ENCODE results near the gene PEX5L. TPM values are rescaled to one million over a fixed set of nuclear protein-coding genes. Genes with fewer than 3 reads are reported as not detected.
A peak's percentile ranks its signal among the peaks of the same experiment; 100 is the strongest.
"Not testable (repeated sequence)": the region's sequence is repeated elsewhere in the genome, so short reads cannot be mapped to it uniquely, and the experiment has no call there.

PEX5L gene
- total and polyA plus RNA-seq, 5 donors, result 0.20 to 1.4 (median 0.58) TPM

GRCh38 chr3:180062771-180063170, 26.0 kb upstream of the PEX5L start:
- H3K4me1 ChIP-seq (ENCODE audit: control insufficient read depth, insufficient read depth, low read length), result no peaks in the 10 kb centered on the region
- ATAC-seq (no peak), DNase-seq (no peak)
- H3K4me3 ChIP-seq (ENCODE audit: low read length), result no peak overlapping the region
- intact Hi-C loops (cut with DNase I), result no loop called here
- 66% methylated on average over 1 of the region's 1 CpG for WGBS
- H3K27me3 ChIP-seq (ENCODE audit: control insufficient read depth, insufficient read depth), result no peaks in the 10 kb centered on the region
- no peak overlapping the region for H3K27ac ChIP-seq (ENCODE audit: low read length)
- no peaks in the 10 kb centered on the region for H3K9me3 ChIP-seq (ENCODE audit: control insufficient read depth, low read length)

DNA sequence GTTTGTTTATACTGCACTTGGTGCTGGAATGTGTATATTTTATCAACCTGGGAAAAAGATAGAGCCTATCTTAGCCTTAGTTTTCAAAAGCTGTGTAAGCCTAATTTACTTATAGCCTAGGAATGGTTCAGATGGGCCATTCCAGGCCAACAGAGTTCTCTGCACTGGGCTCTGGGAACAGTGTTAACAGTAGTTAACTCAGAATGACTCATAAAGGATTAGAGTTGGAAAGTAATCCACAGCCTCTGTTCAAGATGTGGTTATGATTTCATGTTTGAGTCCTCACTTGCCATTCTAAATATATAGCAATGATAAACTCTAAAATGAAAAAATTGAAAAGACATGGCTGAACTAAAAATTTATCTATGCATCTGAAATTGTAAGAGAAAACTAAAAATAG, 22.6 kb upstream of the PEX5L start:
- Histone ChIP-seq H3K9me3 (ENCODE audit: control insufficient read depth, low read length) (no peaks in the 10 kb centered on the region), H3K4me3 (ENCODE audit: low read length) (no peak overlapping the region), H3K4me1 (ENCODE audit: control insufficient read depth, insufficient read depth, low read length) (no peaks in the 10 kb centered on the region), H3K27me3 (ENCODE audit: control insufficient read depth, insufficient read depth) (no peaks in the 10 kb centered on the region), H3K27ac (ENCODE audit: low read length) (no peak overlapping the region)
- ATAC-seq (no peak), DNase-seq (no peak)
- intact Hi-C loops (cut with DNase I), result no loop called here

GRCh38 chr3:180058238-180058637, 21.5 kb upstream of the PEX5L start:
- H3K4me1 ChIP-seq (ENCODE audit: control insufficient read depth, insufficient read depth, low read length), result no peaks in the 10 kb centered on the region
- no peak overlapping the region for H3K4me3 ChIP-seq (ENCODE audit: low read length)
- no peak overlapping the region for H3K27ac ChIP-seq (ENCODE audit: low read length)
- ATAC-seq (no peak), DNase-seq (no peak)
- no peaks in the 10 kb centered on the region for H3K9me3 ChIP-seq (ENCODE audit: control insufficient read depth, low read length)
- no peaks in the 10 kb centered on the region for H3K27me3 ChIP-seq (ENCODE audit: control insufficient read depth, insufficient read depth)
- intact Hi-C loops (cut with DNase I), result no loop called here

DNA sequence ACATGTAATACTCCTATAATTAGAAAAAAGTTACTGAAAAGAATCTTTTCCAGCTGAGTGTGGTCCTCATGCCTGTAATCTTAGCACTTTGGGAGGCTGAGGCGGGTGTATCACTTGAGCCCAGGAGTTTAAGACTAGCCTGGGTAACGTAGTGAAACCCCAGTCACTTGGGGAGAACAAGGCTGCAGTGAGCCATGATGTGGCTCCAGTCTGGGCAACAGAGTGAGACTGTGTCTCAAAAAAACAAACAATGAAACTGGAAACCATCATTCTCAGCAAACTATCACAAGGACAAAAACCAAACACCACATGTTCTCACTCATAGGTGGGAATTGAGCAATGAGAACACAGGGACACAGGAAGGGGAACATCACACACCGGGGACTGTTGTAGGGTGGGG, 18.9 kb upstream of the PEX5L start:
- ATAC-seq; H3K9me3 ChIP-seq (ENCODE audit: control insufficient read depth, low read length); H3K4me1 ChIP-seq (ENCODE audit: control insufficient read depth, insufficient read depth, low read length); H3K4me3 ChIP-seq (ENCODE audit: low read length); intact Hi-C loops (cut with DNase I); H3K27me3 ChIP-seq (ENCODE audit: control insufficient read depth, insufficient read depth); DNase-seq; H3K27ac ChIP-seq (ENCODE audit: low read length): not testable (repeated sequence)
- WGBS, result 65% methylated on average over 3 of the region's 3 CpGs

DNA sequence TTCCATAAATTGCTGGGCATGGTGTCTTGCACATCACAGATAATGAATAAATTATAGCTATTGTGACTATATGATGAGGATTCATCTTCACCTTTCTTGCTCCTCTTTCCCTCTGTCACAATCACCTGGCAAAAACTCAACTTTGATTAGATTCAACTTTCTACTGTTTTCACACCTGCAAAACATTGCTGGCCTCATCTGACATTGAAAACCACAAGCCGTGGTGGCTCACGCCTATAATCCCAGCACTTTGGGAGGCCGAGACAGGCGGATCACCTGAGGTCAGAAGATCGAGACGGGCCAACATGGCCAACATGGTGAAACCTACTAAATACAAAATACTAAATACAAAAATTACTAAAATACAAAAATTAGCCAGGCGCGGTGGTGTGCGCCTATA, 12.7 kb upstream of the PEX5L start:
- Histone ChIP-seq H3K4me1 (ENCODE audit: control insufficient read depth, insufficient read depth, low read length) (no peaks in the 10 kb centered on the region), H3K9me3 (ENCODE audit: control insufficient read depth, low read length) (no peaks in the 10 kb centered on the region), H3K27ac (ENCODE audit: low read length) (no peak overlapping the region), H3K27me3 (ENCODE audit: control insufficient read depth, insufficient read depth) (no peaks in the 10 kb centered on the region), H3K4me3 (ENCODE audit: low read length) (no peak overlapping the region)
- DNase-seq, result no peak
- intact Hi-C loops (cut with DNase I), result no loop called here
- no peak for ATAC-seq
- WGBS, result 89% methylated on average over 9 of the region's 9 CpGs

- intact Hi-C loops (cut with DNase I), result no loop called here
- H3K27me3 ChIP-seq (ENCODE audit: control insufficient read depth, insufficient read depth), result no peaks in the 10 kb centered on the region
- H3K9me3 ChIP-seq (ENCODE audit: control insufficient read depth, low read length), result no peaks in the 10 kb centered on the region
- DNase-seq (no peak), ATAC-seq (no peak)
- no peak overlapping the region for H3K27ac ChIP-seq (ENCODE audit: low read length)
- no peak overlapping the region for H3K4me3 ChIP-seq (ENCODE audit: low read length)
- no peaks in the 10 kb centered on the region for H3K4me1 ChIP-seq (ENCODE audit: control insufficient read depth, insufficient read depth, low read length)
- 31% methylated on average over 1 of the region's 1 CpG for WGBS
These were observed 12.1 kb upstream of the PEX5L start for GRCh38 chr3:180048840-180049239.

DNA sequence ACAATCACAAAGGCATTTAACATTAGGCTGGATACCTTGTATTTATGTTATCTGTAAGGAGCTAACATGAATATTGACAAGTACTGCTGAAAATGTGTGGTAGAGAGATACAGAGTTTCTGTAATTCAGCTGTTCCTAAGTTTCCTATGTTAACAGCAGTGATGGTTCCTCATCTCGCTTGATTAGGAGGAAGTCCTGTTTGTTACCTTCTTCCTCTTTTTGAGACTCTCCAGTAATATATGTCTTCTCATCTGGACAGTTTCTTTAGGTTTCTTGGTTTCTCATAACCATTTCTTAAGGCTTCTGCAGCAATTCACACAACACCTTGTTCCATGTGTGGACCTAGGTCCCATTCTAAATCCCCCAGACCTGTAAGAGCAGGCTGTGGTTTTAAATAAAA, 11.4 kb upstream of the PEX5L start:
- no peak for DNase-seq
- Histone ChIP-seq H3K27ac (ENCODE audit: low read length) (no peak overlapping the region), H3K27me3 (ENCODE audit: control insufficient read depth, insufficient read depth) (no peaks in the 10 kb centered on the region), H3K4me1 (ENCODE audit: control insufficient read depth, insufficient read depth, low read length) (no peaks in the 10 kb centered on the region), H3K4me3 (ENCODE audit: low read length) (no peak overlapping the region), H3K9me3 (ENCODE audit: control insufficient read depth, low read length) (no peaks in the 10 kb centered on the region)
- intact Hi-C loops (cut with DNase I), result no loop called here
- no peak for ATAC-seq
- 64% methylated on average over 1 of the region's 1 CpG for WGBS

DNA sequence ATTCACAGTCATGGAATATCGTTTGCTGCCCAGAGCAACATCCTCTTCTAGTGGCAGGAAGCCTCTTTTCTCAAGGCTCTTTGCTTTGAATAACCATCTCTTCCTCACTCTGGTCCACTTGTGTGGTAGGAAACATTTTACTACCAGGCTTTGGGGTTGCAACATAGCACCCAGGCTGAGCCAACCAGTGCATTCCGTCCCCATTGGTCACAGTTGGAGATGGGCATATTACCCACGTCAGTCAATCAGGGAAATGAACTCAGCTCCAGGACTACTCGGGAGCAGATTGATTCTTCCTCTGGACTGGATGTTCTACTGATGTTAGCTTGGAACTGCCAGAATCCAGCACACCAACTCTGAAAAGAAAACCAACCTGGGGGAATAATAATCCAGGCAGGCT, 4.2 kb upstream of the PEX5L start:
- ATAC-seq (no peak), DNase-seq (no peak)
- Histone ChIP-seq H3K9me3 (ENCODE audit: control insufficient read depth, low read length) (no peaks in the 10 kb centered on the region), H3K4me1 (ENCODE audit: control insufficient read depth, insufficient read depth, low read length) (peaks cover 2% of the 10 kb centered on the region), H3K27me3 (ENCODE audit: control insufficient read depth, insufficient read depth) (peaks cover 8% of the 10 kb centered on the region), H3K4me3 (ENCODE audit: low read length) (no peak overlapping the region), H3K27ac (ENCODE audit: low read length) (no peak overlapping the region)
- intact Hi-C loops (cut with DNase I), result no loop called here
- whole genome bisulfite sequencing, result 63% methylated on average over 4 of the region's 4 CpGs

DNA sequence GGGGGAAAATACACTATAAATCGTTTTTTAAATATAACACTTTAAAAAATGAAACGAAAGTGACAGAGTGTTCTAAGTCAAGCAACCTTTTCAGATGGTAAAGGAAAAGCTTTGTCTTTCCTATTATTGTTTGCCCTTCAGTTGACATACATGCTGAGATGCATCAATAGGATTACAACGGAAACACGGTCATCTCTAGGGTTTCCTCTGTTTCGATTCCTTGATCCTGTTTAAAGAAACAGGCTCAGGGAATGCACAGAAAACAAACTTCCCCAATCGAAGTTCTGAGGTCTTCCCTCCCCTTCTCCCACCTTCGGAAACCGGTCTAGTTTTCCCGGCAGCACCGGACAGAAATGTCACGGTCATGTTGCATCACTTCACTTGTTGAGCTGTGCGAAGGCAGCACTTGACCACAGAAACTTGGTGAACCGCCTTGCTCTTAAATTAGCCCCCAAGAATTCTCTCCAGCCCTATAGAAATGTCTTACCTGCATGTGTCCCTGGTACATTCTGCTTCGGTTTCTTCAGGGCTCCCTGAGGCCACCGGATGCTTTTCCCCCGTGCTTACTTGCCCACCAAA, 556 bp downstream of the PEX5L start:
- Histone ChIP-seq H3K27ac (ENCODE audit: low read length) (no peak overlapping the region), H3K9me3 (ENCODE audit: control insufficient read depth, low read length) (no peaks in the 10 kb centered on the region), H3K4me3 (ENCODE audit: low read length) (no peak overlapping the region), H3K4me1 (ENCODE audit: control insufficient read depth, insufficient read depth, low read length) (peaks cover 2% of the 10 kb centered on the region), H3K27me3 (ENCODE audit: control insufficient read depth, insufficient read depth) (peaks cover 10% of the 10 kb centered on the region)
- WGBS, result 2% methylated on average over 16 of the region's 16 CpGs
- DNase-seq, result peak in 1 of 3 donors; percentile 15
- no peak for ATAC-seq
- intact Hi-C loops (cut with DNase I), result no loop called here

- no peaks in the 10 kb centered on the region for H3K4me1 ChIP-seq (ENCODE audit: control insufficient read depth, insufficient read depth, low read length)
- H3K4me3 ChIP-seq (ENCODE audit: low read length), result no peak overlapping the region
- no peaks in the 10 kb centered on the region for H3K27me3 ChIP-seq (ENCODE audit: control insufficient read depth, insufficient read depth)
- DNase-seq (no peak), ATAC-seq (no peak)
- intact Hi-C loops (cut with DNase I), result no loop called here
- H3K27ac ChIP-seq (ENCODE audit: low read length), result no peak overlapping the region
- H3K9me3 ChIP-seq (ENCODE audit: control insufficient read depth, low read length), result no peaks in the 10 kb centered on the region
- 88% methylated on average over 2 of the region's 2 CpGs for WGBS
These were observed 9.7 kb downstream of the PEX5L start for GRCh38 chr3:180026997-180027396.

GRCh38 chr3:180018543-180018942, 18.2 kb downstream of the PEX5L start:
- Histone ChIP-seq H3K9me3 (ENCODE audit: control insufficient read depth, low read length) (no peaks in the 10 kb centered on the region), H3K27ac (ENCODE audit: low read length) (no peak overlapping the region), H3K4me3 (ENCODE audit: low read length) (no peak overlapping the region), H3K27me3 (ENCODE audit: control insufficient read depth, insufficient read depth) (peaks cover 3% of the 10 kb centered on the region), H3K4me1 (ENCODE audit: control insufficient read depth, insufficient read depth, low read length) (no peaks in the 10 kb centered on the region)
- ATAC-seq, result no peak
- intact Hi-C loops (cut with DNase I), result no loop called here
- WGBS, result 42% methylated on average over 5 of the region's 5 CpGs
- DNase-seq, result no peak

DNA sequence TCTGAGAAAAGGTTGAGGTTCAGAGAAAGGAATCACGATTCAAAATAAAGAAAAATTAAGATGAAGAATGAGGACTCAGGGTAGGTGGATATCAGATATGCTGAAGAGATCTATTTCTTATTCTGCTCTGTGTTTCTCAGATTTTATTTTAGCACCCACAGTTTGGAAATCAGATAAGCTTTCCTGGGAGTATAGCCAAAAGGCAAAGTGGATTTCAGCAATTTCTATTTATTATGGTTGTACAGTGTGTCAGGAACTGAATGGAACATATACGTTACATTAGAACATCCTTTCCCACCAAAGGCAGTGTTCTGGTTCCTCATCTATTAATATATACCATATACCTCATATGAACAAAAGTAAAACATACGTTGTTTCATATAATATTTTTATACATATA, 18.9 kb downstream of the PEX5L start:
- DNase-seq (no peak), ATAC-seq (no peak)
- H3K27ac ChIP-seq (ENCODE audit: low read length), result no peak overlapping the region
- WGBS, result 72% methylated on average over 3 of the region's 3 CpGs
- intact Hi-C loops (cut with DNase I), result no loop called here
- H3K4me3 ChIP-seq (ENCODE audit: low read length), result no peak overlapping the region
- peaks cover 3% of the 10 kb centered on the region for H3K27me3 ChIP-seq (ENCODE audit: control insufficient read depth, insufficient read depth)
- no peaks in the 10 kb centered on the region for H3K4me1 ChIP-seq (ENCODE audit: control insufficient read depth, insufficient read depth, low read length)
- H3K9me3 ChIP-seq (ENCODE audit: control insufficient read depth, low read length), result no peaks in the 10 kb centered on the region
